Measurements from ENCODE around the gene PLA2G2A. TPM values are rescaled to one million over a fixed set of nuclear protein-coding genes. Genes with fewer than 3 reads are reported as not detected.

PLA2G2A gene
- total RNA-seq, 2 experiments from 2014 or later: not detected

GRCh38 chr1:19981507-19982312 lies 2.3 kb upstream of the PLA2G2A start:
- CTCF ChIA-PET: no interaction called here

GRCh38 chr1:19981170-19981506 lies 1.7 kb upstream of the PLA2G2A start:
- Mint-ChIP-seq H3K9me3 (ENCODE audit: low read depth) (no peaks in the 10 kb centered on the region), H3K27me3 (peaks cover 20% of the 10 kb centered on the region), H3K27ac (no peak overlapping the region), H3K36me3 (no peaks in the 10 kb centered on the region), H3K4me3 (no peak overlapping the region), H3K4me1 (no peaks in the 10 kb centered on the region)
- no peak for DNase-seq
- CTCF ChIA-PET: no interaction called here
- no peak for ATAC-seq

More at GRCh38 chr1:19981507-19982312, 2.3 kb upstream of the PLA2G2A start:
- Mint-ChIP-seq H3K4me1 (no peaks in the 10 kb centered on the region), H3K27ac (no peak overlapping the region), H3K27me3 (peaks cover 20% of the 10 kb centered on the region), H3K9me3 (ENCODE audit: low read depth) (no peaks in the 10 kb centered on the region), H3K4me3 (no peak overlapping the region), H3K36me3 (no peaks in the 10 kb centered on the region)
- DNase-seq (no peak), ATAC-seq (no peak)

- Mint-ChIP-seq H3K9me3 (ENCODE audit: low read depth) (no peaks in the 10 kb centered on the region), H3K27me3 (peaks cover 20% of the 10 kb centered on the region), H3K36me3 (no peaks in the 10 kb centered on the region), H3K27ac (no peak overlapping the region), H3K4me1 (no peaks in the 10 kb centered on the region), H3K4me3 (no peak overlapping the region)
- CTCF ChIA-PET: no interaction called here
- no peak for DNase-seq
- ATAC-seq: no peak
These were observed 896 bp upstream of the PLA2G2A start for GRCh38 chr1:19980314-19980713.

- CTCF ChIA-PET: no interaction called here
- H3K27ac Mint-ChIP-seq: no peak overlapping the region
- H3K36me3 Mint-ChIP-seq: no peaks in the 10 kb centered on the region
- no peak for DNase-seq
- no peak for ATAC-seq
- no peaks in the 10 kb centered on the region for H3K4me1 Mint-ChIP-seq
- H3K9me3 Mint-ChIP-seq (ENCODE audit: low read depth): no peaks in the 10 kb centered on the region
- peaks cover 28% of the 10 kb centered on the region for H3K27me3 Mint-ChIP-seq
- no peak overlapping the region for H3K4me3 Mint-ChIP-seq
These were observed 1.3 kb downstream of the PLA2G2A start for GRCh38 chr1:19978143-19978542.

- H3K36me3 Mint-ChIP-seq: no peaks in the 10 kb centered on the region
- CTCF ChIA-PET: no interaction called here
- no peak overlapping the region for H3K27ac Mint-ChIP-seq
- ATAC-seq (no peak), DNase-seq (no peak)
- H3K9me3 Mint-ChIP-seq (ENCODE audit: low read depth): no peaks in the 10 kb centered on the region
- peaks cover 26% of the 10 kb centered on the region for H3K27me3 Mint-ChIP-seq
- no peak overlapping the region for H3K4me3 Mint-ChIP-seq
- no peaks in the 10 kb centered on the region for H3K4me1 Mint-ChIP-seq
These were observed 3.0 kb downstream of the PLA2G2A start for GRCh38 chr1:19976317-19977003.

- no peak for ATAC-seq
These were observed 3.8 kb downstream of the PLA2G2A start for GRCh38 chr1:19975423-19976193.

GRCh38 chr1:19974822-19975416 lies 4.5 kb downstream of the PLA2G2A start:
- no peaks in the 10 kb centered on the region for H3K4me1 Mint-ChIP-seq
- no peaks in the 10 kb centered on the region for H3K9me3 Mint-ChIP-seq (ENCODE audit: low read depth)
- no peak overlapping the region for H3K4me3 Mint-ChIP-seq
- ATAC-seq (no peak), DNase-seq (no peak)
- no peaks in the 10 kb centered on the region for H3K36me3 Mint-ChIP-seq
- H3K27me3 Mint-ChIP-seq: peaks cover 18% of the 10 kb centered on the region
- CTCF ChIA-PET: interaction anchor here (0.6 to 1.9 kb wide), 4 partner anchors 106 to 221 kb away, joined by 3 to 9 read pairs (median 4); no protein-coding TSS in a partner anchor
- no peak overlapping the region for H3K27ac Mint-ChIP-seq

More at GRCh38 chr1:19975423-19976193, 3.8 kb downstream of the PLA2G2A start:
- no peaks in the 10 kb centered on the region for H3K36me3 Mint-ChIP-seq
- H3K4me1 Mint-ChIP-seq: no peaks in the 10 kb centered on the region
- H3K4me3 Mint-ChIP-seq: no peak overlapping the region
- H3K27ac Mint-ChIP-seq: no peak overlapping the region
- CTCF ChIA-PET: interaction anchor here (0.9 to 1.9 kb wide), 3 partner anchors 176 to 220 kb away, joined by 3 to 9 read pairs (median 4); no protein-coding TSS in a partner anchor
- no peak for DNase-seq
- peaks cover 24% of the 10 kb centered on the region for H3K27me3 Mint-ChIP-seq
- no peaks in the 10 kb centered on the region for H3K9me3 Mint-ChIP-seq (ENCODE audit: low read depth)

GRCh38 chr1:19973616-19974015 lies 5.8 kb downstream of the PLA2G2A start:
- Mint-ChIP-seq H3K27ac (no peak overlapping the region), H3K9me3 (ENCODE audit: low read depth) (no peaks in the 10 kb centered on the region), H3K27me3 (peaks cover 19% of the 10 kb centered on the region), H3K4me1 (no peaks in the 10 kb centered on the region), H3K4me3 (no peak overlapping the region), H3K36me3 (no peaks in the 10 kb centered on the region)
- no peak for ATAC-seq
- CTCF ChIA-PET: interaction anchor here (1.3 to 1.9 kb wide), 2 partner anchors 178 to 222 kb away, joined by 3 to 9 read pairs; no protein-coding TSS in a partner anchor
- DNase-seq: no peak

- H3K9me3 Mint-ChIP-seq (ENCODE audit: low read depth): no peaks in the 10 kb centered on the region
- no peak overlapping the region for H3K27ac Mint-ChIP-seq
- no peak overlapping the region for H3K4me3 Mint-ChIP-seq
- H3K27me3 Mint-ChIP-seq: peaks cover 23% of the 10 kb centered on the region
- H3K36me3 Mint-ChIP-seq: no peaks in the 10 kb centered on the region
- CTCF ChIA-PET: no interaction called here
- DNase-seq: no peak
- no peak for ATAC-seq
- H3K4me1 Mint-ChIP-seq: no peaks in the 10 kb centered on the region
These were observed 7.8 kb downstream of the PLA2G2A start for GRCh38 chr1:19971664-19972063.

GRCh38 chr1:19969898-19970660 lies 9.3 kb downstream of the PLA2G2A start:
- CTCF ChIA-PET: no interaction called here
- Mint-ChIP-seq H3K27ac (no peak overlapping the region), H3K4me3 (no peak overlapping the region)

GRCh38 chr1:19967808-19968207 lies 11.6 kb downstream of the PLA2G2A start:
- no peaks in the 10 kb centered on the region for H3K4me1 Mint-ChIP-seq
- no peaks in the 10 kb centered on the region for H3K9me3 Mint-ChIP-seq (ENCODE audit: low read depth)
- H3K27ac Mint-ChIP-seq: no peak overlapping the region
- no peak overlapping the region for H3K4me3 Mint-ChIP-seq
- H3K27me3 Mint-ChIP-seq: peaks cover 18% of the 10 kb centered on the region
- ATAC-seq (no peak), DNase-seq (no peak)
- CTCF ChIA-PET: no interaction called here
- H3K36me3 Mint-ChIP-seq: no peaks in the 10 kb centered on the region

More at GRCh38 chr1:19969898-19970660, 9.3 kb downstream of the PLA2G2A start:
- ATAC-seq: no peak
- DNase-seq: no peak
- Mint-ChIP-seq H3K27me3 (peaks cover 22% of the 10 kb centered on the region), H3K4me1 (no peaks in the 10 kb centered on the region), H3K36me3 (no peaks in the 10 kb centered on the region), H3K9me3 (ENCODE audit: low read depth) (no peaks in the 10 kb centered on the region)

GRCh38 chr1:19964542-19964941 lies 14.9 kb downstream of the PLA2G2A start:
- Mint-ChIP-seq H3K9me3 (ENCODE audit: low read depth) (no peaks in the 10 kb centered on the region), H3K27ac (no peak overlapping the region), H3K4me1 (no peaks in the 10 kb centered on the region), H3K4me3 (no peak overlapping the region), H3K36me3 (no peaks in the 10 kb centered on the region), H3K27me3 (peaks cover 10% of the 10 kb centered on the region)
- CTCF ChIA-PET: no interaction called here
- ATAC-seq (no peak), DNase-seq (no peak)

Data from activated CD8-positive, alpha-beta memory T cell treated with anti-CD3 and anti-CD28 coated beads, Interleukin-2, amount 10 ng/mL, durations not matched to agents 7 days and 5 days (primary cell).